HEK293 (cell line): Measurements from ENCODE around the gene SCRN3.
"Not testable (repeated sequence)": the region's sequence is repeated elsewhere in the genome, so short reads cannot be mapped to it uniquely, and the experiment has no call there.

Experiments
- CTCF ChIP-seq: fragments of 450-650 bp; formaldehyde crosslinking; IDR thresholded peaks from 2 replicates; pipeline ENCODE4 v1.5.1; 2016; ENCODE audit warnings: missing biosample characterization, missing genetic modification characterization
- SETDB1 ChIP-seq: IDR thresholded peaks from one replicate; pipeline ENCODE4 v1.6.1; 2017; ENCODE audit warnings: mild to moderate bottlenecking, low read length, moderate library complexity, mixed read lengths; ENCODE audit not compliant: insufficient read length
- ZNF2 ChIP-seq: fragments of 450-650 bp; formaldehyde crosslinking; IDR thresholded peaks from 2 replicates; pipeline ENCODE4 v1.5.1; 2016; ENCODE audit warnings: missing biosample characterization, missing genetic modification characterization
- ZNF239 ChIP-seq: fragments of 450-650 bp; formaldehyde crosslinking; IDR thresholded peaks from 2 replicates; pipeline ENCODE4 v1.5.1; 2016; ENCODE audit warnings: missing biosample characterization, missing genetic modification characterization
- ZNF274 ChIP-seq, 2 experiments: fragments of 200-500 bp in 1 of 2; fragments of 450-650 bp in 1 of 2; sonication (Bioruptor generic) in 1 of 2; formaldehyde crosslinking in 1 of 2; IDR thresholded peaks; 2 replicates each; pipeline versions ENCODE4 v1.5.1 to v1.6.1; 2014 to 2016; ENCODE audit warnings: borderline replicate concordance in 1 of 2, inconsistent platforms in 1 of 2, low read length in 1 of 2, missing biosample characterization in 1 of 2, missing genetic modification characterization in 1 of 2

GRCh38 chr2:174410039-174410438 is 14.5 kb downstream of the SCRN3 start:
- TF ChIP-seq ZNF274 (IDR thresholded peaks at IDR 0.05; ENCODE audit: low read length); ZNF274 (tag by site-specific recombination; IDR thresholded peaks at IDR 0.05; ENCODE audit: borderline replicate concordance); CTCF (tag by site-specific recombination); ZNF2 (tag by site-specific recombination); SETDB1; ZNF239: not testable (repeated sequence)
